ENCODE data around the gene GRIN1.

The GRIN1 gene

DNA sequence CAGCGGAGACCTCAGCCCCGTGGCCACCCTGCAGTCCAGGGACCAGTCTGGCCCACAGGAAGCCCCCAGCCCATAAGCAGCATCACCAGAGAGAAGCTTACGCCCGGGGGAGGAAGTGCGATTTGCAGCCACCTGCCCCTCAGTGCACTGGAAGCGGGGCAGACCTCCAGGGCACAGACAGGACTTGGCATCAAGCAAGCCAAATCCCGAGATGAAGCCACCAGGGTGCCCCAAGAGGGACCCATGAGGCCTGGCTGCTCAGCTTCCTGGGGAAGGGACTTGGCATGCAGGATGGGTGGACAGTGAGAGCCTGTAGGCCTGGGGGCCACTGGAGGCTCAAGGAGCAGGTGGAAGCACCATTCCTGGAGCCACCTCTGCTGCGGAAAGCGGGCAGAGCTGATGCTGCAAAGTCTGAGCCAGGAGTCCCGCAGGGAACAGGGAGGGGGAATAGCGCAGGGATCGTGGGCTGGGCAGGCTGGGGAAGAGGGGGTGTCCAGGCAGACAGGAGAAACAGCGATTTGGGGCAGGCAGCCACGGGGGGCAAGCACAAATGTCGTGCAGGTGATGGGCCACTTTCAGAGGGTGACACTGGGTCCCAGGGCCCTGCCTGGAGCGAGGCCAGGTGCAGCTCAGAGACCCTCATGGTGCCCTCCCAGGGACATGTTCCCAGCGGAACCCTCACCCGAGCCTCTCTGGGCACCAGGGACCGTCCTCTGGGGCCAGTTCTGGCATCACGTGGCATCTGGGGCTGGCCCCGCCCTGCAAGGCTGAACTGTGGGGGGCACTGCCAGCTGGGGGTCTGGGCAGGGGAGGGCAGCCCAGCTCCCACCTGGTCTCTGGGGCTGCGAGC lies 27.7 kb downstream of the GRIN1 start:
- no peak for DNase-seq

DNA sequence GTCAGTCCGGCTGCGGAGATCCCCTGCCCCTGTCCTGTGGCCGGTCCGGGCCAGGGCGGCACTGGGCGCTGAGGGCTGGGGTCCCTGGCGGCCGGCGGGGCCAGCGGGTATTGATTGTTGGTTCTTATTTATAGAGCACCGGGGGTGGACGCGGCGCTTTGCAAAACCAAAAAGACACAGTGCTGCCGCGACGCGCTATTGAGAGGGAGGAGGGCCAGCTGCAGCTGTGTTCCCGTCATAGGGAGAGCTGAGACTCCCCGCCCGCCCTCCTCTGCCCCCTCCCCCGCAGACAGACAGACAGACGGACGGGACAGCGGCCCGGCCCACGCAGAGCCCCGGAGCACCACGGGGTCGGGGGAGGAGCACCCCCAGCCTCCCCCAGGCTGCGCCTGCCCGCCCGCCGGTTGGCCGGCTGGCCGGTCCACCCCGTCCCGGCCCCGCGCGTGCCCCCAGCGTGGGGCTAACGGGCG lies 28.4 kb downstream of the GRIN1 start:
- no peak for DNase-seq

DNA sequence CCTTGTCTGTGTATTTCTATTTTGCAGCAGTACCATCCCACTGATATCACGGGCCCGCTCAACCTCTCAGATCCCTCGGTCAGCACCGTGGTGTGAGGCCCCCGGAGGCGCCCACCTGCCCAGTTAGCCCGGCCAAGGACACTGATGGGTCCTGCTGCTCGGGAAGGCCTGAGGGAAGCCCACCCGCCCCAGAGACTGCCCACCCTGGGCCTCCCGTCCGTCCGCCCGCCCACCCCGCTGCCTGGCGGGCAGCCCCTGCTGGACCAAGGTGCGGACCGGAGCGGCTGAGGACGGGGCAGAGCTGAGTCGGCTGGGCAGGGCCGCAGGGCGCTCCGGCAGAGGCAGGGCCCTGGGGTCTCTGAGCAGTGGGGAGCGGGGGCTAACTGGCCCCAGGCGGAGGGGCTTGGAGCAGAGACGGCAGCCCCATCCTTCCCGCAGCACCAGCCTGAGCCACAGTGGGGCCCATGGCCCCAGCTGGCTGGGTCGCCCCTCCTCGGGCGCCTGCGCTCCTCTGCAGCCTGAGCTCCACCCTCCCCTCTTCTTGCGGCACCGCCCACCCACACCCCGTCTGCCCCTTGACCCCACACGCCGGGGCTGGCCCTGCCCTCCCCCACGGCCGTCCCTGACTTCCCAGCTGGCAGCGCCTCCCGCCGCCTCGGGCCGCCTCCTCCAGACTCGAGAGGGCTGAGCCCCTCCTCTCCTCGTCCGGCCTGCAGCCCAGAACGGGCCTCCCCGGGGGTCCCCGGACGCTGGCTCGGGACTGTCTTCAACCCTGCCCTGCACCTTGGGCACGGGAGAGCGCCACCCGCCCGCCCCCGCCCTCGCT lies 29.0 kb downstream of the GRIN1 start:
- DNase-seq: peak; percentile 46

DNA sequence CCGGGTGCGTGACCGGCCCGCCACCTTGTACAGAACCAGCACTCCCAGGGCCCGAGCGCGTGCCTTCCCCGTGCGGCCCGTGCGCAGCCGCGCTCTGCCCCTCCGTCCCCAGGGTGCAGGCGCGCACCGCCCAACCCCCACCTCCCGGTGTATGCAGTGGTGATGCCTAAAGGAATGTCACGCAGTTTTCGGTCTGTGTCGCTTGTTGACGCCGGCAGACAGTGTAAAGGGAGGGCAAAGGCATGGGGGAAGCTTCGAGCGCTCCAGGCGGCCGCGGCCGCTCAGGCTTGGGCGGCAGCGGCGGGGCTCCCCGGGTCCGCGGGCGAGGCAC lies 29.6 kb downstream of the GRIN1 start:
- no peak for DNase-seq

DNA sequence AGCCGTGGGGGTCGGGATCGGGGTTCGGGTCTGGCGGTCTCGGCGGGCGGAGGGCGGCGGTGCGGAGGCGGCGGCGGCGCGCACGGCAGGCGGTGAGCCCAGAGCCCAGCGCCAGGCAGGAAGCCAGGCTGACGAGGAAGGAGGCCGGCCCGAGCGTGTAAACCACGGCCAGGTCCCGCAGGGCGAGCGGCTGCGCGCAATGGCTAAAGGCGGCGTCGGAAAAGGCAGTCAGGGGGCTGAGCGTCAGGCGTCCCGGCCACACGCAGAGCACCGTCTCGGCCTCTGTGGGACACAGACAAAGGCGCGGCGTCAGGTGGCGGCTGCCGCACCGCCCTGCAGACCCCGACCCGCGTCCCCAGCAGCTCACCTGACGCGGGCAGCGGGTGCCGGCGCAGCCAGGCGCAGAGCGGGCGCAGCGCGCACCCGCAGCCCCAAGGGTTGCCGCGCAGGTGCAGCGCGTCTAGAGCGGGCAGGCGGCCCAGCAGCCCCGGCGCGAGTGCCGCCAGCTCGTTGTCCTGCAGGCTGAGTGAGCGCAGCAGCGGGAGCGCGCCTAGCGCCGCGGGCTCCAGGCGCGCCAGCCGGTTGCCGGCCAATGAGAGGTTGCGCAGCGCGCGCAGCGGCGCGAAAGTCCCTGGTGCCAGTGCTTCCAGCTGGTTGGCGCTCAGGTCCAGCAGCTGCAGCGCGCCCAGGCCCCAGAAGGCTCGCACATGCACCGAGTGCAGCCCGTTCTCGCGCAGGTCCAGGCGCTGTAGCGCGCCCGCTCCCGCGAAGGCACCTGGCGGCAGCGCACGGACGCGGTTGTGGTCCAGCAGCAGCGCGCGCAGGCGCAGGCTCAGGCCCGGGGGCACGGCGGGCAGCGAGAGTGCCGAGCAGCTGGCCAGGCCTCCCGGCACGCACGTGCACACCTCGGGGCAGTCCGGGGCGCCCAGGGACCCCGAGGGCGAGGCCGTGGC lies 30.2 kb downstream of the GRIN1 start:
- peak; percentile 88 for DNase-seq

DNA sequence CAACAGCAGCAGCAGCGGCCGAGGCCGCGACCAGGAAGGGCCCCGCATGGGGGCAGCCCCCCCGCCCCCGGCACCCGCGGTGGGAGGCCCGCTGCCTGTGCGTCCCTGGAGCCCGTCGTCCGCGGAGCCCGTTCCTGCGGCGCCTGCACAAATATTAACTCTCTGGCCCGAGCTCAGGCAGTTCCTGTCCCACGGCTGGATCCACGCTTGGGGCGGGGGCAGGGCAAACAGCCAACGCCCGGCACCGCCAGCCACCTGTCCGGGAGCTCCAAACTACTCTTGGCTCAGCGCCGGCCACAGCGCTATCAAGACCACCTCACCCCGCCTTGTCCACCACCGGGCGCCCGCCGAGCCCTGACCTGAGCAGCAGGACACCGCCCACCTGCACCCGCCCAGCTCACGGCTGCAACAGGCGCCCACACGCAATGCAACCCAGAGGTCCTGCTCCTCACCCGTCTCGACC lies 31.0 kb downstream of the GRIN1 start, which contains the start of gene LRRC26:
TSS of gene LRRC26 (minus strand) at position 156 of the 463 bp plus-strand sequence. CDS start at position 48, 108 bp downstream.
- DNase-seq: no peak

DNA sequence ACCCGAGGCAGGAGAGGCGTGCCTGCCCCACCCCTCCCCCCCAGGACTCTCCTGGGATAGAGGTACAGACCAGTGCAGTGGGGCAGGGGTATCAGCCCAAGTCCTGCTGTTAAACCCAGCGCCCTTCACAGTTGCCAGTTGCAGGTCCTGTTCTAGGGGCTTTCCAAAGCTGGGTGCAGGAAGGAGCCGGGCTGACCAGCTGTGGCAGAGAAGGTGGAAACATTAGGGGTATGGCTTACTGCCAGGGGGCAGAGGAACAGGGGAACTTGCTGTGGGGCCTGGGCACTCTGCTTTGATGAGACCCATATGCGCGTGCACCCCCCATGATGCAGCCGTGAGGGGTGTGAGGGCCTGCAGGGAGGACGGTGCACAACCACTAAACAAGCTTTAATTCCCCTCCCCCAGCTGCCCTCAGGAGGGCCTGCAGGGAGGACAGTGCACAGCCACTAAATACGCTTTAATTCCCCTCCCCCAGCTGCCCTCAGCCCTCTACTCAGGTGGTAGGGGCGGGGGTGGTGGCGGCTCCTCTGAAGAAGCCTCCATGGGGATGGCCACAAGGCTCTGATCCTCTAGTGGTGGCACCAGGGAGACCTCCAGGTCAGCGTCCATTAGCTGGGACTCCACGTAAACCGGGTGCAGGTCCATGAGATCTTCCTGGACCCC lies 31.7 kb downstream of the GRIN1 start:
- no peak for DNase-seq

DNA sequence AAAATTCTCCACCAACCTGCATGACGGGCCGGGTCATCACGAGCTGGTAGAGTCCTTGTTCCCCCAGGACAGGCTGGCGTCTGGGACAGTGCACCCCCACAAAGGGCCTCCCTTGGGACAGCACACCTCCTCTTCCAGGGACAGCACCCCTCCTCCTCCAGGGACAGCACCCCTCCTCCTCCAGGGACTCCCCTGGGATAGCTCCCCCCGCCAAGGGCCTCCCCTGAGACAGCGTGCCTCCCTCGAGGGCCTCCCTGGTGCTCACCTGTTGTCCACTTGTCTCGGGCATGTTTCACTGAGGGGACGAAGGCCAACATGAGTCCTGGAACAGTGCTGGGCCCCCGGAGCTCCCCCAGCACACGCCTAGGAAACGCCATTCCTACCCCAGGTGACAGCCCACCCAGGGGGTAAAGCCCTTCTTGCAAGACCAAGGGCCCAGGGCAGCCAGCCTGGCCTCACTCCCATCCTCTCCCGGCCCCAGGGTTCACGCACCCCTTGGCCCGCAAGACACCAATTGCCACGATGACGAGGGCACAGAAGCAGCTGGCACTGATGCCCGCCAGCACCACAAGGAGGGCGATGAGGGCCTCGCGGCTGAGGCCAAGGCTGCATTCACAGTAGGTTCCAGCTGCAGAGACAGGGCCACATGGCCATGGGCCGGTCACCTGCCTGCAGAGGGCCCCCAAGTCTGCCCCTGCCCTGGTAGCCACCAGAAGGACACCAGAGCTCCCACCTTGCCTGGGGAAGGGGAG lies 32.4 kb downstream of the GRIN1 start:
- DNase-seq: no peak

DNA sequence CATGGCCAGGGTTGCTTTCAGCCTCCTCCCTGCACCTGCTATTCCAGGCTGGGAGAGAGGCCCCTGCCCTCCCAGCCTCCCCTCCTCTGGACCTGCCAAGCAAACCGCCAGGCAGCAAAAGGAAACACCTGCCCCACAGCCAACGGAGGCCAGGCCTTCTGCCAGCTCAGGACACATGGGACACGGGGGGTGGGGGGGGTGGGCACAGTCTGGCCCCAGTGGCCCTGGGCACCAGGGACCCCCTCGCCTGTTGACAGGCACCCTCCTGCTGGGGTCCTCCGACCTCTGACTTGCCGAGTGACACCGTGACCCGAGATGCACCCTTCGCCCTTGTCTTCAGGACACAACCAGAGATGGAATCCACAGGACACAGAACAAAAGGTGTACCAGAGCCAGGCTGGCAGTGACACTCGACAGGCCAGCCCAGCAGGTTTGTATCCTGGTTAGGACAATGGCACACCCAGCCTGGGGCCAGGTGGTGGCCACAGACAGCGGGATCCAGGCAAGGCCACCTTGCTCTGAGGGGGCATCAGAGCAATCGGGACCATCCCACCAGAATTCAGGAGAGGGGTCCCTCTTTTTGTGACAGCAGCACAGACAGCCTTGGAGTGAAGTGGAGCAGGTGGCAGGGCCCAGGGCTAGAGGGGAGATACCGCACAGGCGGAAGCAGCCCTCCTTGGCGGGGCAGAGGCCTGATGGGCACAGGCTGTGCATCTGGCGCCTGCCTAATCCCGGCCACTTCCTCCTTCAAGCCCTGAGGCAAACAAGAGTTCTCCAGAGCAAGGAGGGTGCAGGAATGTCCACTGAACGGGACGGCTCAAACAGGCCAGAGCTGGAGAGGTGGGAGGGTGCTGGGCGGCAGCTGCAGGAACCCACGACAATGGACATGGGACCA lies 34.2 kb downstream of the GRIN1 start:
- DNase-seq: no peak

DNA sequence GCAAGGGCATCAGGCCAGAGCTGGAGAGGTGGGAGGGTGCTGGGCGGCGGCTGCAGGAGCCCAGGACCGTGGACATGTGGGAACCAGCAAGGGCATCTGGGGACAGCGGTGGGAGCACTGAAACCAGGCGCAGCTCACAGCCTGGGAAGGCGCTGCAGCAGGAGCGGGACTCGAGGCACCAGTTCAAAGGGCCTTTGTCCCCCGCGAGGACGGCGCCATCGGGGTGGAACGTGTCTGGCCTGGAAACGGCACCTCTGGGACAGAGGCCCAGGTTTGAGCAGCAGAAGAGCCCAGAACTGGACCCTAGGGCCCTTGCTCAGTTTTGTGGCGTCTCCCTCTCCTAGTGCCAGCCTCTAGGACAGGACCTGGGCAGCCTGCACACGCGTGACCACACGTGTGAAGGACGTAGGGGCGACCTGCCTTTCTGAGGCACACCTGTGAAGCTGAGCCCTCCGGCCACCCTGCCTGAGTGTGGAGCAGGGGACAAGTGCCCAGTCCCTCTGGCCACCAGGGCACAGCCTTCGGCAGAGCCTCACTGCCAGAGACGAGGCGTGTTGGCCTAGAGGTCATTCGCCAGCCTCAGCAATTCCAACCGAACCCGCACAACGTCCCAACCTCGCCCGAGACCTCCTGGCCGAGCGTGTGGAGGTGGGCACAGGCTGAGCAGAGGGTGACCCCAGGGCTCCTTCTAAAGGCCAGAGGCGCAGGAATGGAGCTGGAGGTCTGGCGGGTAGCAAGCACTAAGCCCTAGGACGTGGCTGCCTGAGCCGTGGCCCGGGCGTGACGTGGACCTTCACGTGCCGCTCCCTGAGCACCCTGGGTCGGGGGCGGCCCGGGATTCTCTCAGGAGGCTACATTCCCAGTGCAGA lies 35.1 kb downstream of the GRIN1 start:
- no peak for DNase-seq

DNA sequence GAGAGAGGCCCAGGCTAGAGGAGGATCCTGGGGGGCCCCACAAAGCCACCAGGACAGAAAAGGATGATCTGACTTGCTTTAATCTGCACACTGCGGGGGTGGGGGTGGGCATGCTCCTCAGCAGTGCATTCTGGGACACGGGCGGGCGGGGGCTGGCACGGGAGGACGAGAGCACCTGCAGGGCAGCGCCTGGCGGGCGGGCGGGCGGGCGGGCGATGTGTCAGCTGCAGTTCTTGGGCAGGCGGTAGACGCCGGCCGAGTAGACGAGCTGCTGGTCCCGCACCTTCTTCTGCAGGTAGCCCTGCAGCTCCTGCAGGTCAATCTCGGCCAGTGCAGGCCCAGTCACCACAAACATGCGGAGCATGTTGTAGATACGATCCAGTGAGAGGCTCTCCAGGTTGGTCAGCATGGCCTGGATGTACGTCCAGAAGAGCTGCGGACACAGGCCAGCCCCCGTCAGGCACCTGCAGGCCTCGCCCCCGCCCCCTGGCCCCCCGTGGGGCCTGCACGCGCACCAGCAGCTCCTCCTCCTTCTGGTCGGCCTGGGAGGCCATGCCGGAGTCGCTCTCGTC lies 35.9 kb downstream of the GRIN1 start:
- no peak for DNase-seq

DNA sequence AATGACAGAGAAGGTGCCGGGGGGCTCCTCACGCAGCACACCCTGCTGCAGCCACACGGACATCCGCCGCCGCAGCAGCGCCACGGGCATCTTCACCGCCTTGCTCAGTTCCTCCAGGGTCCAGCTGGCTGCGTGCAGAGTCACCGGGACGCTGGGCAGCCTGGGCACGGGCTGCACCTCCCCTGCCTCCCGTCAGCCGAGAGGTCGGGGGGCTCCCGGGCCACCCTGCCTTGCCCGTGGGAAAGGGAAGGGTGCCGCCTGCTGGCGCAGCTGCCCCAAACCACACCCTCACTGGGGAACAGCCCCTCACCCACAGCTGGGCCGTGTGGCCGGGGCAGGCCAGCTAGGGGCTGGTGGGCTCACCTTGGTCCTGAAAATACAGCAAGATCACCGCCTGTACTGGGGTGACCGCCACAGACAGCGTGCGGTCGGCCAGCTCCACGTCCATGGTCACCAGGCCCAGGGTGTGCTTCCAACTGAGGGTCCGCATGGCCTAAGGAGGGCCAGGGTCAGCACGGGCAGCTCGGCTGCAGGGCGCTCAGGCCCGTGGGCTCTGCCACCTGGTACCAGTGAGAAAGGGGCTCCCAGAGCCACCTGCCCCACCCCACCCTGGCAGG lies 36.5 kb downstream of the GRIN1 start:
- no peak for DNase-seq

DNA sequence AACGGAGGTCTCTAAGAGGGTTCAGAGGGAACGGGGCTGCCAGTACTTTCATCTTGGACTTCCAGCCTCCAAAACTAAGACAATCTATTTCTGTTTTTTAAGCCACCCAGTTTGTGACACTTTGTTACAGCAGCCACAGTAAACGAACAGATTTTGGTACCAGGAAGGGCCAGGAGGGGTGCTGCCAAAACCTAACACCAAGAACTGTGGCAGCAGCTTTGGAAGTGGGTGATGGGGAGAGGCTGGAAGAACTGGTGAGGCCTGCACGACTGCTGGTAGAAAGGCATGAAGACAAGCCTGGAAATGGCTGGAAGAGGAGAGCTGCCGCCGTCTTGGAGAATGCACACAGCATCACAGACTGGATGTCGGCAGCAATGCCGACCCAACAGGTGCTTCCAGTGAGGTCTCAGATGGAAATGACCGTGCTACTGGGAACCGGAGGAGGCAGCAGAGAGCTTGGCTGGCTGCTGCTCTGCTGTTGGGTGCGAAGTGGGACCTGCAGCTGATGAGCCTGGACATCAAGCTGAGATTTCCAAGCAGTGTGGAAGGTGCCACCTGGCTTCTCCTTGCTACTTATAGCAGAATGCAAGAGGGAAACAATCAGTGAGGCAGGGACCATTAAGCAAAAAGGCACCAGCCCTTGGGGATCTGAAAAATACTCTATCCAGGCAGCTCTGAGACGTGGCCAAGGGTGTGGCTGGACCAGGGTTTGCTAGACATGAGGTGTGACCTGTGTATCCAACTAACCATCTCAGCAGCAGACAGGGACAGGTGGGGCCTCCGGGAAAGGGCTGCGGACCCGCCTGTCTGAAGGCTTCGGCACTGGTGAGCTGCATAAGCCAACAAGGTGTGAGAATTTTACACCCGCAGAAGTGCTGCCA lies 37.6 kb downstream of the GRIN1 start:
- DNase-seq: no peak

DNA sequence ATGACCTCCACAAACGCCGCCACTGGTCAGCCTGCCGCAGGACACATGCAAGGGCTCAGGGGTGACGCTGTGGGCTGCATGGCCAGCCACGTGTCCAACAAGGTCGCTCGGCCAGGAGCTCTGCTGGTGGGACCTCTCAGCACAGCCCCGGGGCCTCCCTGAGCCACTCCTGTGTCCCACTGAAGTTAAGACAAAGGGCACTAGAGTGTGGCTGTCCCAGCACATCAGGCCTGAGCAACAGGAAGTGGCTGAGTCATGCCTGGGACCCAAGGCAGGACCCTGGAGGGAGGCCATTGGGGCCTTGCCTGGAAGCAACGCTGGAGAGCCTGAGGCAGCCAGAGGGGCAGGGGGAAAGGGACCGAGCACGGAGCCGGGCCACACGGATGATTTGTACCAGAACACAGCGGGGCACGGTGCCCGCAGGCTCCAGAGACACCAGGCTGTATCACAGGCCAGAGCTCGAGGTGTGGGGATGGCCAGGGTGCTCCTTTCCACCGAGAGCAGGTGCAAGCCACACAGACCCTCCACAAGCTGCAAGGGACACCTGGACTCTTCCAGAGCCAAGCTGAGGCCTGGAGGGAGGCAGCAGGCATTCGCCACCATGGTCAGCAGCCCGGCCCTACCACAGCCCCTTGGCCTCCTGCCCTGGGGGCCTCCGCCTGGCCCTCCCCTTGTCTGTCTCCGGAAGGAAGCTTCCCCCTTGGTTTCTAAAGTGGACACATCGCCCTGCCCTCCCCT lies 39.4 kb downstream of the GRIN1 start:
- no peak for DNase-seq

DNA sequence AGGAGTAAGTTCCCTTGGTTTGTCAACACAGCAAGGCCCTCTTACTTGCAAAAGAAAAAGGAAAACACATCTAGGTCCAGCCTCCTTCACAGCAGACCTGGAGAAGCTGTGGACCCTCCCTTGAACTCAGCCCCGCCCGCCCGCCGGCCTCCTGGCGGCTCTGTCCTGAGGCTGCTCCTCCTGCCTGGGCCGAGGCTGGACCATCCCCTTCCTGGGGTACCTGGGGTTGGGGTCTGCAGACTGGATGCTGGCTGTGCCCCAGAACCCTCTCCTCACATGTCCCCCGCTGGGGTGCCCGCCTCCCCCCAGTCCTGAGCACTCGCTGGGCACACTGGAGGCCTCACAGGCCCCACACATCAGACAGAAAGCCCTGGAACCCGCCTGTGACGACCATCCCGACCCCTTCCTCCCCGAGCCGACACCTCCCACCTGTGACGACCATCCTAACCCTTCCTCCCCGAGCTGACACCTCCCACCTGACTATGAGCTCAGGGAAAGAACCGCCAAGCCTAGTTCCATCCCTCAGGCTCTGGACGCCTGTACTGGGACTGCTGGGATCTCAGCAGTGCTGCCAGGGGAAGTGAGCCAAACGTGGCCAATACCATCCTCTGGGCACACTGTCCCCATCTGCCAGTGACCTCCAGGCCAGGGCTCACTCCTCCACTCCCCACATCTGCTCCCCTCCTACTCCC lies 40.1 kb downstream of the GRIN1 start:
- no peak for DNase-seq

DNA sequence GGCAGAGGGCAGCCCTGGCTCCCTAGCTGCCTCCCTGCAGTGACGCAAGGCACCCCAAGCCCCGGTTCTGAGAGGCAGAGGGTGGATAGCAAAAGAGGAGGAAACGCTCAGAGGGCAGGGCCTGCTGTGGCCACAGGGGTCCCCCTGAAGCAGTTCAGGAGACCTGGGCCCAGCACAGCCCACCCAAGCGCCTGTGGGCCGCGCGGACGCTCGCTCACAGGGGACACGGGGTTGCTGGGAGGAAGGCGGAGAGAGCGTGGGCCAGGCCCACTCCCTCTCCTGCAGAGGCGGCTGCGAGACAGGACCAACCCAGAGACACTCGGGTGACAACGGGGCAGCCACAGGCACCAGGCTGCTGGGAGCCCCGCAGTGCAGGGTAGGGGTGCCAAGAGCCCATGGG lies 40.8 kb downstream of the GRIN1 start:
- no peak for DNase-seq
